Adrenal gland (tissue), 12 donors: ENCODE data around the gene PRRT2. TPM values are rescaled to one million over a fixed set of nuclear protein-coding genes. Genes with fewer than 3 reads are reported as not detected.
A peak's percentile ranks its signal among the peaks of the same experiment; 100 is the strongest.

Experiments used
- DNase-seq, 7 donors: peaks; one replicate each; pipeline ENCODE4 v3.0.0-alpha.2; 2019 to 2020
- H3K27ac ChIP-seq, 5 donors: fragments of 200-600 bp; sonication (generic) in 4 of 5; 1 replicate in 3 of 5; 2 replicates in 2 of 5; pipeline versions ENCODE4 v1.5.1 to v1.8.0; 2016 to 2020; ENCODE audit warnings: mild to moderate bottlenecking in 1 of 5
- H3K27me3 ChIP-seq: fragments of 200-600 bp; 2 replicates; pipeline ENCODE4 v1.8.0; 2021
- H3K36me3 ChIP-seq, 2 donors: fragments of 200-600 bp; replicated peaks in 1 of 2; 1 replicate in 1 of 2; 2 replicates in 1 of 2; pipeline versions ENCODE4 v1.5.1 to v1.8.0; 2018 to 2022
- H3K4me1 ChIP-seq, 2 donors: fragments of 200-600 bp; replicated peaks in 1 of 2; 1 replicate in 1 of 2; 2 replicates in 1 of 2; pipeline versions ENCODE4 v1.5.1 to v1.8.0; 2018 to 2021
- H3K4me3 ChIP-seq, 4 donors: fragments of 200-600 bp; sonication (generic) in 3 of 4; one replicate each; pipeline ENCODE4 v1.5.1; 2016 to 2018
- H3K9me3 ChIP-seq, 3 donors: fragments of 200-600 bp; sonication (generic) in 1 of 3; replicated peaks in 1 of 3; 1 replicate in 2 of 3; 2 replicates in 1 of 3; pipeline versions ENCODE4 v1.5.1 to v1.8.0; 2016 to 2021
- POLR2A ChIP-seq, 2 donors: fragments of 450-650 bp; IDR thresholded peaks; one replicate each; pipeline ENCODE4 v1.6.1; 2017; ENCODE audit warnings: antibody characterized with exemption in 2 of 2, mild to moderate bottlenecking in 2 of 2, moderate library complexity in 1 of 2
- WGBS, 4 donors: extraction: QIAGEN DNeasy Blood & Tissue Kit in 2 of 4; methylation state at CpG; one replicate each; pipeline versions ENCODE4 v1.1.5 to v1.1.7; 2013 to 2017; 5-methylcytosine and 5-hydroxymethylcytosine counted together
- intact Hi-C, 2 donors: fragments of 100-400 bp; cut with DNase I; formaldehyde crosslinking; loops; one replicate each; pipeline versions ENCODE4 v1.14.1 to v1.15.0; 2022 to 2023
- polyA plus RNA-seq, 3 donors: library from polyadenylated mRNA; stranded (reverse); fragments of 200-250 nt in 2 of 3; fragments of 350-450 nt in 1 of 3; fragmentation: Illumina TruSeq in 1 of 3; extraction: RNeasy Lipid Tissue Mini Kit (QIAGEN cat#74804) in 1 of 3; gene quantifications; one replicate each; pipeline ENCODE4 v1.2.3, GENCODE V29; 2013 to 2014
- total RNA-seq, 9 donors: library from RNA; depleted of rRNA in 4 of 9; stranded (reverse); fragments of >200 nt in 4 of 9; fragments of 120-200 nt in 1 of 9; fragmentation: NEBNext Ultra II Directional in 1 of 9; extraction: Animal tissue kit (Norgen Biotek cat#: 25700) in 1 of 9; gene quantifications; one replicate each; pipeline versions ENCODE4 v1.1.0 to v1.2.4, GENCODE V29; 2013 to 2023
- TF ChIP-seq, protein P1 (sequence below), 6 experiments: fragments of 450-650 bp in 4 of 6; fragments of 200-600 bp in 2 of 6; sonication (generic) in 1 of 6; IDR thresholded peaks; 1 replicate in 5 of 6; 2 replicates in 1 of 6; pipeline versions ENCODE4 v1.5.1 to v1.8.0; 2016 to 2021; ENCODE audit warnings: antibody characterized with exemption in 6 of 6, mild to moderate bottlenecking in 2 of 6, moderate library complexity in 1 of 6
- donor health status: healthy with polysubstance abuse.
- donor health status: Bipolar disorder and iron deficiency.
- donor health status: DM: yes; HTN: yes; CAD: no.
- donor health status: DM: no; HTN: no; CAD: no.
- donor health status: DM: no; HTN: no; CAD: no.
- donor health status: DM: yes; HTN: yes; CAD: no.

PRRT2 gene
- total and polyA plus RNA-seq, 12 donors, result 0.97 to 32.0 (median 2.4) TPM; not detected in 1

DNA sequence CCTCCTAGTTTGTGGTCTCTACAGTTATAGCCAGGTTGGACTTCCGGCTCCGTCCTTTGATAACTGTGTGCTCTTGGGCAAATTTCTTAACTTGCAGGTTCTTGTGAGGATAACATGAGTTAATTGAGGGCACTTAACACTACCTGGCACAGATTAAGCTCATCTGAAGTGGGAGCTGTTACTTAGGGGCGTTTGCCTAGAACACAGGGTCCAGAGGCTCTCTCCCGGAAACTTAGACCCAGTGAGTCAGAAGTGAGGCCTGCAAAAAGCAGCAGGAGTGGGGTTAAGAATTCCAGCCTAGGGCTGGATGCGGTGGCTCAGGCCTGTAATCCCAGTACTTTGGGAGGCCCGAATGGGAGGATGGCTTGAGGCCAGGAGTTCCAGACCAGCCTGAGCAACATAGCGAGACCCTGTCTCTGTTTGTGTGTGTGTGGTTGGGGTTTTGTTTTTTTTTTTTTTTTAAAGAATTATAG lies 9.7 kb downstream of the PRRT2 start:
- peaks cover 64 to 89% of the 10 kb centered on the region in 2 donors for H3K4me1 ChIP-seq
- no peaks in the 10 kb centered on the region for H3K27me3 ChIP-seq
- H3K36me3 ChIP-seq, result peaks cover 0 to 17% of the 10 kb centered on the region in 2 donors
- WGBS, 4 donors, result 21 to 26% (median 25%) methylated on average over 7 of the region's 7 CpGs
- TF ChIP-seq, protein P1, sequence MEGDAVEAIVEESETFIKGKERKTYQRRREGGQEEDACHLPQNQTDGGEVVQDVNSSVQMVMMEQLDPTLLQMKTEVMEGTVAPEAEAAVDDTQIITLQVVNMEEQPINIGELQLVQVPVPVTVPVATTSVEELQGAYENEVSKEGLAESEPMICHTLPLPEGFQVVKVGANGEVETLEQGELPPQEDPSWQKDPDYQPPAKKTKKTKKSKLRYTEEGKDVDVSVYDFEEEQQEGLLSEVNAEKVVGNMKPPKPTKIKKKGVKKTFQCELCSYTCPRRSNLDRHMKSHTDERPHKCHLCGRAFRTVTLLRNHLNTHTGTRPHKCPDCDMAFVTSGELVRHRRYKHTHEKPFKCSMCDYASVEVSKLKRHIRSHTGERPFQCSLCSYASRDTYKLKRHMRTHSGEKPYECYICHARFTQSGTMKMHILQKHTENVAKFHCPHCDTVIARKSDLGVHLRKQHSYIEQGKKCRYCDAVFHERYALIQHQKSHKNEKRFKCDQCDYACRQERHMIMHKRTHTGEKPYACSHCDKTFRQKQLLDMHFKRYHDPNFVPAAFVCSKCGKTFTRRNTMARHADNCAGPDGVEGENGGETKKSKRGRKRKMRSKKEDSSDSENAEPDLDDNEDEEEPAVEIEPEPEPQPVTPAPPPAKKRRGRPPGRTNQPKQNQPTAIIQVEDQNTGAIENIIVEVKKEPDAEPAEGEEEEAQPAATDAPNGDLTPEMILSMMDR (IDR thresholded peaks at IDR 0.05), result no peak
- TF ChIP-seq POLR2A (IDR thresholded peaks at IDR 0.05), result peak in 1 of 2 donors; percentile 4
- H3K27ac ChIP-seq, result peak overlapping the region; percentile 71 to 96 (median 91)
- no peaks in the 10 kb centered on the region for H3K9me3 ChIP-seq
- intact Hi-C loops, result no loop called here
- H3K4me3 ChIP-seq, result peak overlapping the region in 3 of 4 donors; percentile 51 to 78 (median 74)
- peak in 5 of 7 donors; percentile 52 to 62 (median 57) for DNase-seq

DNA sequence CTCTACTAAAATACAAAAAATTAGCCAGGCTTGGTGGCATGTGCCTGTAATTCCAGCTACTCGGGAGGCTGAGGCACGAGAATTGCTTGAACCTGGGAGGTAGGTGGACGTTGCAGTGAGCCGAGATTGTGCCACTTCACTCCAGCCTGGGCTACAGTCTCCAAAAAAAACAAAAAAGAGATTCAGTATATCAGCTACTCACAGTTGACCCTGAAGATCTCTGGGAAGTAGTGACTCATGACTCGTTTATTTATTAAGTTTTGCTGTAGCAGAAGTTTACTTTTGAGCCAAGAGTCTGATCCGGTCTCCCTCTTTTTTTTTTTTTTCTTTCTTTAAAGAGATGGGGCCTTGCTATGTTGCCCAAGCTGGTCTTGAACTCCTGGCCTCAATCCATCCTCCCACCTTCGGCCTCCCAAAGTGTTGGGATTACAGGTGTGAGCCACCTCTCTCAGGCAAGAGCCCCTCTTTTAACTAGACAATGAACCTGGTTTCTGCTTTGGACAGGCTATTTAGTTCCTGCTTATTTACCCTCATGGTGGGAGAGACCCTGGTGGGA lies 12.7 kb downstream of the PRRT2 start:
- peaks cover 65 to 91% of the 10 kb centered on the region in 2 donors for H3K4me1 ChIP-seq
- DNase-seq, result peak in 5 of 7 donors; percentile 47 to 66 (median 56)
- intact Hi-C loops, result no loop called here
- no peaks in the 10 kb centered on the region for H3K27me3 ChIP-seq
- no peaks in the 10 kb centered on the region for H3K9me3 ChIP-seq
- H3K27ac ChIP-seq, result peak overlapping the region; percentile 86 to 97 (median 93)
- H3K4me3 ChIP-seq, result peak overlapping the region in 1 of 4 donors; percentile 33
- WGBS, 4 donors, result 17 to 32% (median 28%) methylated on average over 7 of the region's 7 CpGs
- H3K36me3 ChIP-seq, result peaks cover 0 to 1% of the 10 kb centered on the region in 2 donors
- TF ChIP-seq, protein P1 (IDR thresholded peaks at IDR 0.05), result no peak
- peak in 1 of 2 donors; percentile 90 for TF ChIP-seq POLR2A (IDR thresholded peaks at IDR 0.05)

- peak overlapping the region; percentile 86 to 97 (median 93) for H3K27ac ChIP-seq
- WGBS, 4 donors, result 34 to 56% (median 38%) methylated on average over 5 to 10 of the region's 10 CpGs
- intact Hi-C loops, result no loop called here
- no peaks in the 10 kb centered on the region for H3K9me3 ChIP-seq
- H3K36me3 ChIP-seq, result peaks cover 0 to 8% of the 10 kb centered on the region in 2 donors
- peak; percentile 67 to 83 (median 77) for DNase-seq
- no peaks in the 10 kb centered on the region for H3K27me3 ChIP-seq
- H3K4me1 ChIP-seq, result peaks cover 65 to 90% of the 10 kb centered on the region in 2 donors
- H3K4me3 ChIP-seq, result peak overlapping the region in 1 of 4 donors; percentile 33
- TF ChIP-seq, protein P1 (IDR thresholded peaks at IDR 0.05), result no peak
- peak in 1 of 2 donors; percentile 11 for TF ChIP-seq POLR2A (IDR thresholded peaks at IDR 0.05)
Measured at GRCh38 chr16:29825145-29826044, 13.4 kb downstream of the PRRT2 start.

DNA sequence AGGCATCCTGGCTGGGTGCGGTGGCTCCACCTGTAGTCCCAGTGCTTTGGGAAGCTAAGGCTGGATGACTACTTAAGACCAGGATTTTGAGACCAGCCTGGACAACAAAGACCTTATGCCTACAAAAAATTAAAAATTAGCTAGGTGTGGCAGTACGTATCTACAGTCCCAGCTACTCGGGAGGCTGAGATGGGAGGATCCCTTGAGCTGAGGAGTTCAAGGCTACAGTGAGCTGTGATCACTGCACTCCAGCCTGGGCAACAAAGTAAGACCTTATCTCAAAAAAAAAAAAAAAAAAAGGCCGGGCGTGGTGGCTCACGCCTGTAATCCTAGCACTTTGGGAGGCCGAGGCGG lies 14.3 kb downstream of the PRRT2 start:
- peak in 4 of 7 donors; percentile 42 to 67 (median 55) for DNase-seq
- no peak for TF ChIP-seq POLR2A (IDR thresholded peaks at IDR 0.05)
- TF ChIP-seq, protein P1 (IDR thresholded peaks at IDR 0.05), result no peak
- H3K27ac ChIP-seq, result peak overlapping the region; percentile 86 to 97 (median 93)
- no peaks in the 10 kb centered on the region for H3K9me3 ChIP-seq
- peaks cover 61 to 93% of the 10 kb centered on the region in 2 donors for H3K4me1 ChIP-seq
- H3K4me3 ChIP-seq, result peak overlapping the region in 1 of 4 donors; percentile 33
- no peaks in the 10 kb centered on the region for H3K27me3 ChIP-seq
- intact Hi-C loops, result no loop called here
- 45 to 58% (median 49%) methylated on average over 5 to 8 of the region's 8 CpGs for WGBS, 4 donors
- H3K36me3 ChIP-seq, result peaks cover 0 to 17% of the 10 kb centered on the region in 2 donors
